GM12864 (cell line): ENCODE measurements around the gene PCNX1.

Source experiments
- DNase-seq: peaks from one replicate; pipeline ENCODE4 v3.0.0-alpha.2; 2011; ENCODE audit warnings: low read depth
- H3K4me3 ChIP-seq: 2 replicates; pipeline ENCODE4 v1.5.1; 2011; ENCODE audit warnings: mild to moderate bottlenecking, low read depth, low read length, control low read depth
- TF ChIP-seq, protein P1 (sequence below): IDR thresholded peaks from 2 replicates; pipeline ENCODE4 v1.5.1; 2011; ENCODE audit warnings: low read depth, mild to moderate bottlenecking, moderate library complexity, low read length, control low read depth, inconsistent platforms; ENCODE audit errors: missing control alignments

Gene PCNX1

GRCh38 chr14:70890826-70891659 is 16.2 kb upstream of the PCNX1 start:
- H3K4me3 ChIP-seq = no peak overlapping the region
- TF ChIP-seq, protein P1, sequence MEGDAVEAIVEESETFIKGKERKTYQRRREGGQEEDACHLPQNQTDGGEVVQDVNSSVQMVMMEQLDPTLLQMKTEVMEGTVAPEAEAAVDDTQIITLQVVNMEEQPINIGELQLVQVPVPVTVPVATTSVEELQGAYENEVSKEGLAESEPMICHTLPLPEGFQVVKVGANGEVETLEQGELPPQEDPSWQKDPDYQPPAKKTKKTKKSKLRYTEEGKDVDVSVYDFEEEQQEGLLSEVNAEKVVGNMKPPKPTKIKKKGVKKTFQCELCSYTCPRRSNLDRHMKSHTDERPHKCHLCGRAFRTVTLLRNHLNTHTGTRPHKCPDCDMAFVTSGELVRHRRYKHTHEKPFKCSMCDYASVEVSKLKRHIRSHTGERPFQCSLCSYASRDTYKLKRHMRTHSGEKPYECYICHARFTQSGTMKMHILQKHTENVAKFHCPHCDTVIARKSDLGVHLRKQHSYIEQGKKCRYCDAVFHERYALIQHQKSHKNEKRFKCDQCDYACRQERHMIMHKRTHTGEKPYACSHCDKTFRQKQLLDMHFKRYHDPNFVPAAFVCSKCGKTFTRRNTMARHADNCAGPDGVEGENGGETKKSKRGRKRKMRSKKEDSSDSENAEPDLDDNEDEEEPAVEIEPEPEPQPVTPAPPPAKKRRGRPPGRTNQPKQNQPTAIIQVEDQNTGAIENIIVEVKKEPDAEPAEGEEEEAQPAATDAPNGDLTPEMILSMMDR = no peak
- no peak for DNase-seq

- TF ChIP-seq, protein P1 = no peak
- DNase-seq = no peak
- no peak overlapping the region for H3K4me3 ChIP-seq
Measured at GRCh38 chr14:70891737-70892136, 15.5 kb upstream of the PCNX1 start.

GRCh38 chr14:70893062-70893845 is 14.0 kb upstream of the PCNX1 start:
- no peak for DNase-seq
- no peak overlapping the region for H3K4me3 ChIP-seq
- TF ChIP-seq, protein P1 = no peak

GRCh38 chr14:70893858-70894291 is 13.4 kb upstream of the PCNX1 start:
- no peak overlapping the region for H3K4me3 ChIP-seq
- DNase-seq = no peak
- TF ChIP-seq, protein P1 = no peak

DNA sequence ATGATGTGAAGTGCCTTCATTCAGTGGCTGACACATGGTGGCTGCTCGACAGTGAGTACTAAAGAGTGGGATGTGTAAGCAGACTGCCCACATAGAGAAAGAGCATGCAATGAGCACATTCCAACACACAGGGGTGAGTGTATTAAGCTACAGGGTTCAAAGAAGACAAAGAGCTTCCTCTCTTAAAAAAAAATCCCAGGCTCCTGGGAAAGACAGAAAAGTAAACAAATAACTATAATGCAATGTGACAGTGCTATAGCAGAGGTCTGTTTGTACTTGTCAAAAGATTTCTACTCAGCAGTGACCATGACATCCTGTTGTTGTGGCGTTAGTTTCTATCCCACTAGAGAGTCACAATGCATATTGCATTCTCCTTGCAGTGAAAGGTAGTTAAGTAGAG is 12.4 kb upstream of the PCNX1 start:
- no peak for DNase-seq
- H3K4me3 ChIP-seq = no peak overlapping the region
- TF ChIP-seq, protein P1 = no peak

DNA sequence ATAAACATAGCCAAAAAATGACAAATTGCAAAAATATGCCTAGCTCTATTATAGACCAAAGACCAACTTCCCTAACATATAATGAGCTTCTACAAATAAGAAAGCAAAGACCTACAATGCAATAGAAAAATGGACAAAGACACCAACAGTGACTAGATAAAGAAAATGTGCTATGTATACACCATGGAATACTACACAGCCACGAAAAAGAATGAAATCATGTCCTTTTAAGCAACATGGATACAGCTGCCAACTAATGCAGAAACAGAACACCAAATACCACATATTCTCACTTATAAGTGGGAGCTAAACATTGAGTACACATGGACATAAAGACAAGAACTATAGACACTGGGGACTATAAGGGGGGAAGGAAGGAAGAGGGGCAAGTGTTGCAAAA is 10.9 kb upstream of the PCNX1 start:
- no peak overlapping the region for H3K4me3 ChIP-seq
- TF ChIP-seq, protein P1 = no peak
- DNase-seq = no peak
